ENCODE results near the gene LRRC42. TPM values are rescaled to one million over a fixed set of nuclear protein-coding genes. Genes with fewer than 3 reads are reported as not detected.

LRRC42 gene
- total and polyA plus RNA-seq, 10 of the 15 experiments (the other 5 are each of a cell fraction or from before 2014, with no cell fraction given), result 11.0 to 34.4 (median 23.0) TPM

GRCh38 chr1:53966794-53967193 is 20.6 kb downstream of the LRRC42 start:
- Histone ChIP-seq H3K27me3 (replicated peaks in 1 of 2; ENCODE audit: control insufficient read depth in 2 of 2, insufficient read depth in 2 of 2, low read length in 1 of 2) (no peaks in the 10 kb centered on the region), H3K9me3 (replicated peaks; ENCODE audit: control insufficient read depth, insufficient read depth, low read length) (no peaks in the 10 kb centered on the region), H3K4me3 (no peak overlapping the region), H2AFZ (ENCODE audit: control insufficient read depth, low read depth, low read length) (no peak overlapping the region), H3K27ac (ENCODE audit: control insufficient read depth, insufficient read depth) (no peak overlapping the region), H3K9ac (ENCODE audit: control insufficient read depth, insufficient read depth, low read length) (no peak overlapping the region), H3K4me2 (ENCODE audit: control insufficient read depth, insufficient read depth) (no peak overlapping the region), H3K4me1 (ENCODE audit: control insufficient read depth, insufficient read depth, low read length) (no peaks in the 10 kb centered on the region), H3K79me2 (ENCODE audit: control insufficient read depth, insufficient read depth, low read length) (no peaks in the 10 kb centered on the region), H4K20me1 (ENCODE audit: control insufficient read depth, insufficient read depth) (no peaks in the 10 kb centered on the region), H3K36me3 (ENCODE audit: control insufficient read depth in 2 of 2, insufficient read depth in 2 of 2, low read length in 1 of 2) (peaks cover 3 to 16% of the 10 kb centered on the region in 2 experiments)
- BruUV-seq (replicated peaks), result no TSS peak
- ChIA-PET SMC1A (ENCODE audit: uncharacterized antibody, unreplicated experiment) (interaction anchor here (1.0 to 1.7 kb wide), 2 partner anchors 10 to 76 kb away, joined by 4 to 5 read pairs; no protein-coding TSS in a partner anchor), CTCF (interaction anchor here (0.8 to 1.7 kb wide), 2 partner anchors 13 to 106 kb away, joined by 4 to 5 read pairs; no protein-coding TSS in a partner anchor), RAD21 (ENCODE audit: unreplicated experiment) (no interaction called here), POLR2A (no interaction called here)
- DNase-seq (ENCODE audit: low read depth, low spot score) (no peak), FAIRE-seq (no peak), ATAC-seq (no peak)
- 100% methylated on average over 3 of the region's 3 CpGs for WGBS (ENCODE audit: insufficient coverage, insufficient replicate concordance, low lambda C conversion rate, missing lambda C conversion rate)
- in situ Hi-C loops (cut with MboI), result loop anchor here (25.0 kb wide), 1 partner anchor 479 kb away; no protein-coding TSS in a partner anchor
- intact Hi-C loops (cut with micrococcal nuclease; ENCODE audit: unreplicated experiment), result no loop called here
- TF ChIP-seq SKIL (IDR thresholded peaks at IDR 0.05; ENCODE audit: low read depth, poor library complexity, severe bottlenecking) (no peak), POLR2AphosphoS2 (IDR thresholded peaks at IDR 0.05; ENCODE audit: low read depth, low read length) (no peak), PML (IDR thresholded peaks at IDR 0.05; ENCODE audit: low read length) (no peak), MAX (IDR thresholded peaks at IDR 0.05; ENCODE audit: low read depth, low read length) (no peak), ATF3 (IDR thresholded peaks at IDR 0.05; ENCODE audit: borderline replicate concordance, extremely low read depth, low read depth, low read length) (no peak), NR2C2 (IDR thresholded peaks at IDR 0.05; ENCODE audit: borderline replicate concordance, control insufficient read depth, insufficient read length, low read depth) (no peak), RB1 (IDR thresholded peaks at IDR 0.05; ENCODE audit: borderline replicate concordance) (no peak)
